Cerebellar nuclear complex (tissue), 1 donor: ENCODE data around the gene MATCAP1.

Experiments used
- DNase-seq, 2 experiments: peaks; one replicate each; lab custom pipeline; 2025; lab: John Stamatoyannopoulos, UW

MATCAP1 gene

GRCh38 chr16:67208154-67208896 is 24.6 kb upstream of the MATCAP1 start:
- DNase-seq = no peak

- DNase-seq = no peak
Measured at GRCh38 chr16:67207249-67208091, 23.7 kb upstream of the MATCAP1 start.

GRCh38 chr16:67206838-67207248 is 23.1 kb upstream of the MATCAP1 start:
- DNase-seq = no peak

- DNase-seq = no peak
Measured at GRCh38 chr16:67206129-67206837, 22.5 kb upstream of the MATCAP1 start.

GRCh38 chr16:67204076-67204475 is 20.3 kb upstream of the MATCAP1 start:
- DNase-seq = no peak

- DNase-seq = no peak
Measured at GRCh38 chr16:67202956-67203493, 19.3 kb upstream of the MATCAP1 start.

- DNase-seq = no peak
Measured at GRCh38 chr16:67202426-67202825, 18.7 kb upstream of the MATCAP1 start.

GRCh38 chr16:67201411-67202345 is 17.9 kb upstream of the MATCAP1 start:
- no peak for DNase-seq

GRCh38 chr16:67200491-67200890 is 16.7 kb upstream of the MATCAP1 start:
- DNase-seq = no peak

GRCh38 chr16:67199808-67200198 is 16.0 kb upstream of the MATCAP1 start:
- no peak for DNase-seq

- DNase-seq = no peak
Measured at GRCh38 chr16:67199011-67199807, 15.4 kb upstream of the MATCAP1 start, which contains the start of gene ELMO3. Gene ELMO3 (plus strand): TSS chr16:67199131. CDS start chr16:67199327, 196 bp downstream.

- DNase-seq = no peak
Measured at GRCh38 chr16:67198238-67198734, 14.5 kb upstream of the MATCAP1 start.

- no peak for DNase-seq
Measured at GRCh38 chr16:67197704-67198103, 13.9 kb upstream of the MATCAP1 start.

- no peak for DNase-seq
Measured at GRCh38 chr16:67196881-67197280, 13.1 kb upstream of the MATCAP1 start.

GRCh38 chr16:67195676-67196075 is 11.9 kb upstream of the MATCAP1 start:
- DNase-seq = no peak

- DNase-seq = no peak
Measured at GRCh38 chr16:67194260-67194659, 10.5 kb upstream of the MATCAP1 start.

GRCh38 chr16:67193536-67193935 is 9.8 kb upstream of the MATCAP1 start:
- no peak for DNase-seq

GRCh38 chr16:67192781-67193361 is 9.1 kb upstream of the MATCAP1 start:
- no peak for DNase-seq

- DNase-seq = peak; percentile 66 to 76
Measured at GRCh38 chr16:67191995-67192681, 8.4 kb upstream of the MATCAP1 start, which contains the start of gene E2F4. Gene E2F4 (plus strand): TSS chr16:67192155. CDS start chr16:67192228, 73 bp downstream.
